Hepatocyte (in vitro differentiated cells): Measurements from ENCODE around the gene DPY19L1. TPM values are rescaled to one million over a fixed set of nuclear protein-coding genes. Genes with fewer than 3 reads are reported as not detected.
"Not testable (repeated sequence)": the region's sequence is repeated elsewhere in the genome, so short reads cannot be mapped to it uniquely, and the experiment has no call there.

Experiments
- DNase-seq: peaks from one replicate; pipeline ENCODE4 v3.0.0-alpha.2; 2016; ENCODE audit warnings: low spot score
- H2AFZ ChIP-seq: fragments of 200-600 bp; sonication (generic); 2 replicates; pipeline ENCODE4 v1.6.0; 2016; ENCODE audit warnings: antibody characterized with exemption, mild to moderate bottlenecking
- H3K27ac ChIP-seq: fragments of 200-600 bp; sonication (generic); 2 replicates; pipeline ENCODE4 v1.5.1; 2016; ENCODE audit warnings: mild to moderate bottlenecking
- H3K27me3 ChIP-seq: fragments of 200-600 bp; sonication (generic); 2 replicates; pipeline ENCODE4 v1.6.1; 2016
- H3K36me3 ChIP-seq: fragments of 200-600 bp; sonication (generic); replicated peaks from 2 replicates; pipeline ENCODE4 v1.5.1; 2016; ENCODE audit warnings: low read depth; ENCODE audit not compliant: insufficient read depth
- H3K4me1 ChIP-seq: fragments of 200-600 bp; sonication (generic); 2 replicates; pipeline ENCODE4 v1.5.1; 2016; ENCODE audit warnings: mild to moderate bottlenecking, moderate library complexity; ENCODE audit not compliant: insufficient read depth
- H3K4me2 ChIP-seq: fragments of 200-600 bp; sonication (generic); 2 replicates; pipeline ENCODE4 v1.6.0; 2016
- H3K4me3 ChIP-seq: fragments of 200-600 bp; sonication (generic); 2 replicates; pipeline ENCODE4 v1.5.1; 2016; ENCODE audit warnings: mild to moderate bottlenecking
- H3K79me2 ChIP-seq: fragments of 200-600 bp; sonication (generic); 2 replicates; pipeline ENCODE4 v1.6.0; 2017; ENCODE audit warnings: mild to moderate bottlenecking
- H3K9me2 ChIP-seq: fragments of 200-600 bp; sonication (generic); replicated peaks from 2 replicates; pipeline ENCODE4 v1.6.0; 2017; ENCODE audit warnings: mild to moderate bottlenecking; ENCODE audit not compliant: insufficient read depth
- H3K9me3 ChIP-seq: fragments of 200-600 bp; sonication (generic); 2 replicates; pipeline ENCODE4 v1.5.1; 2016; ENCODE audit warnings: low read depth, mild to moderate bottlenecking
- H4K20me1 ChIP-seq: fragments of 200-600 bp; sonication (generic); 2 replicates; pipeline ENCODE4 v1.6.0; 2016; ENCODE audit warnings: mild to moderate bottlenecking; ENCODE audit not compliant: insufficient read depth, poor library complexity, severe bottlenecking
- CTCF ChIP-seq: fragments of 200-600 bp; sonication (generic); IDR thresholded peaks from 2 replicates; pipeline ENCODE4 v1.5.1; 2016; ENCODE audit warnings: antibody characterized with exemption, mild to moderate bottlenecking; ENCODE audit not compliant: poor library complexity
- EZH2 ChIP-seq: fragments of 200-600 bp; sonication (generic); IDR thresholded peaks from 2 replicates; pipeline ENCODE4 v1.6.1; 2016; ENCODE audit warnings: antibody characterized with exemption, mild to moderate bottlenecking, borderline replicate concordance
- EZH2phosphoT487 ChIP-seq: fragments of 200-600 bp; sonication (generic); IDR thresholded peaks from one replicate; pipeline ENCODE4 v1.6.1; 2018; ENCODE audit warnings: antibody characterized with exemption, mild to moderate bottlenecking, low read depth, moderate library complexity; ENCODE audit not compliant: unreplicated experiment, severe bottlenecking
- whole genome bisulfite sequencing: methylation state at CpG from one replicate; pipeline ENCODE4 v1.1.6; 2016; ENCODE audit warnings: low lambda C conversion rate; ENCODE audit errors: missing lambda C conversion rate; 5-methylcytosine and 5-hydroxymethylcytosine counted together
- polyA plus RNA-seq: library from polyadenylated mRNA; unstranded; fragments of >200 nt; fragmentation: Nextera tagmentation; extraction: Ambion mirVana; gene quantifications from 2 replicates; pipeline ENCODE4 v1.2.1, GENCODE V29; 2016
- total RNA-seq: library from RNA; depleted of rRNA; stranded (reverse); fragments of >200 nt; gene quantifications from 2 replicates; pipeline ENCODE4 v1.2.3, GENCODE V29; 2014

Gene DPY19L1
- total and polyA plus RNA-seq, 2 experiments from 2014 or later: 7.6 to 16.7 TPM

GRCh38 chr7:34916267-34916666, 121.0 kb downstream of the DPY19L1 start:
- H3K79me2 ChIP-seq: no peaks in the 10 kb centered on the region
- no peak for DNase-seq
- no peaks in the 10 kb centered on the region for H3K27me3 ChIP-seq
- no peak for TF ChIP-seq EZH2
- no peak for TF ChIP-seq CTCF
- TF ChIP-seq EZH2phosphoT487: no peak
- 96% methylated on average over 2 of the region's 2 CpGs for WGBS
- H3K4me1 ChIP-seq: no peaks in the 10 kb centered on the region
- no peak overlapping the region for H3K4me3 ChIP-seq
- H3K27ac ChIP-seq: no peak overlapping the region
- H4K20me1 ChIP-seq: no peaks in the 10 kb centered on the region
- no peak overlapping the region for H2AFZ ChIP-seq
- H3K4me2 ChIP-seq: no peak overlapping the region
- H3K9me3 ChIP-seq: peaks cover 4% of the 10 kb centered on the region
- no peaks in the 10 kb centered on the region for H3K36me3 ChIP-seq
- H3K9me2 ChIP-seq: no peaks in the 10 kb centered on the region

- no peak overlapping the region for H3K4me2 ChIP-seq
- TF ChIP-seq EZH2phosphoT487 (no peak), CTCF (no peak), EZH2 (no peak)
- no peak overlapping the region for H3K27ac ChIP-seq
- no peaks in the 10 kb centered on the region for H3K79me2 ChIP-seq
- no peaks in the 10 kb centered on the region for H3K9me2 ChIP-seq
- no peaks in the 10 kb centered on the region for H3K4me1 ChIP-seq
- peaks cover 4% of the 10 kb centered on the region for H3K9me3 ChIP-seq
- no peaks in the 10 kb centered on the region for H4K20me1 ChIP-seq
- no peak for DNase-seq
- no peaks in the 10 kb centered on the region for H3K36me3 ChIP-seq
- no peaks in the 10 kb centered on the region for H3K27me3 ChIP-seq
- WGBS: 97% methylated on average over 2 of the region's 2 CpGs
- no peak overlapping the region for H2AFZ ChIP-seq
- no peak overlapping the region for H3K4me3 ChIP-seq
Observed at GRCh38 chr7:34912236-34912635, 125.0 kb downstream of the DPY19L1 start.

- H3K36me3 ChIP-seq, H3K9me3 ChIP-seq, H3K27me3 ChIP-seq, DNase-seq, H3K79me2 ChIP-seq, H3K9me2 ChIP-seq, H4K20me1 ChIP-seq, H3K4me3 ChIP-seq, H3K27ac ChIP-seq, H3K4me1 ChIP-seq: not testable (repeated sequence)
- WGBS: 61% methylated on average over 30 of the region's 30 CpGs
- H3K4me2 ChIP-seq: peak overlapping the region; percentile 71
- H2AFZ ChIP-seq: peak overlapping the region; percentile 63
Observed at GRCh38 chr7:34906266-34906850, 130.9 kb downstream of the DPY19L1 start.

- Histone ChIP-seq H3K4me1 (no peaks in the 10 kb centered on the region), H4K20me1 (no peaks in the 10 kb centered on the region), H3K9me2 (no peaks in the 10 kb centered on the region), H3K9me3 (no peaks in the 10 kb centered on the region), H2AFZ (no peak overlapping the region), H3K36me3 (no peaks in the 10 kb centered on the region), H3K27me3 (no peaks in the 10 kb centered on the region), H3K4me2 (no peak overlapping the region), H3K27ac (no peak overlapping the region), H3K79me2 (no peaks in the 10 kb centered on the region), H3K4me3 (no peak overlapping the region)
- no peak for DNase-seq
- no peak for TF ChIP-seq EZH2phosphoT487
- no peak for TF ChIP-seq CTCF
- TF ChIP-seq EZH2: no peak
- 58% methylated on average over 4 of the region's 4 CpGs for WGBS
Observed at GRCh38 chr7:34904987-34905386, 132.3 kb downstream of the DPY19L1 start.

GRCh38 chr7:34903921-34904320, 133.4 kb downstream of the DPY19L1 start:
- H3K27me3 ChIP-seq, H3K27ac ChIP-seq, H3K9me3 ChIP-seq, H3K4me3 ChIP-seq, H2AFZ ChIP-seq, H3K4me2 ChIP-seq, H3K9me2 ChIP-seq, H4K20me1 ChIP-seq, DNase-seq, H3K4me1 ChIP-seq, H3K79me2 ChIP-seq, H3K36me3 ChIP-seq: not testable (repeated sequence)
- WGBS: 87% methylated on average over 2 of the region's 2 CpGs
